Spleen (tissue), 7 donors: ENCODE results near the gene FAM83E.

Experiments used
- CTCF ChIP-seq, 11 experiments: fragments of 200-600 bp in 7 of 11; fragments of 450-650 bp in 4 of 11; sonication (generic) in 4 of 11; IDR thresholded peaks in 8 of 11; conservative IDR thresholded peaks in 3 of 11; 1 replicate in 7 of 11; 2 replicates in 4 of 11; pipeline versions ENCODE4 v1.4.0 to v1.8.0; 2016 to 2021; ENCODE audit warnings: antibody characterized with exemption in 11 of 11, inconsistent platforms in 4 of 11, mild to moderate bottlenecking in 1 of 11
- POLR2A ChIP-seq, 3 donors: fragments of 450-650 bp; IDR thresholded peaks; one replicate each; pipeline ENCODE4 v1.5.1; 2017; ENCODE audit warnings: antibody characterized with exemption in 3 of 3, mild to moderate bottlenecking in 1 of 3
- donor health status: DM: no; HTN: no; CAD: no; lungs with moderate emphysema.
- donor health status: DM: no; HTN: no; CAD: no.
- donor health status: DM: no; HTN: no; CAD: no.

- TF ChIP-seq POLR2A (IDR thresholded peaks at IDR 0.05) (no peak), CTCF (IDR thresholded peaks at IDR 0.05 in 8 of 11, conservative IDR thresholded peaks at IDR 0.05 in 3 of 11) (peak in 1 of 11 experiments; percentile 10)
Observed at GRCh38 chr19:48624067-48624594, 9.3 kb upstream of the FAM83E start.
